Measurements from ENCODE around the gene APMAP.

APMAP gene
- total RNA-seq = 38.7 to 62.9 (median 49.0) reads per million in 3 donors

GRCh38 chr20:24992487-24993205 lies at the start of gene APMAP:
Gene APMAP (minus strand): TSS chr20:24992751. CDS start chr20:24992688, 63 bp downstream.
- Histone ChIP-seq H3K4me3 (ENCODE audit: insufficient read depth, low read depth, low read length, poor library complexity, severe bottlenecking) (peak within 1 kb of the TSS; percentile 87), H3K36me3 (ENCODE audit: control insufficient read depth, insufficient read depth, low read length) (no peaks in the 10 kb centered on the region), H3K27ac (ENCODE audit: insufficient read depth, low read length, poor library complexity, severe bottlenecking) (peak within 1 kb of the TSS; percentile 97), H3K4me1 (ENCODE audit: control insufficient read depth, insufficient read depth, low read length, poor library complexity, severe bottlenecking) (peaks cover 16% of the 10 kb centered on the region), H3K9me3 (ENCODE audit: control insufficient read depth, low read length) (no peaks in the 10 kb centered on the region), H3K27me3 (replicated peaks; ENCODE audit: control insufficient read depth, insufficient read depth, low read length, poor library complexity, severe bottlenecking) (no peaks in the 10 kb centered on the region)
- peak; percentile 90 to 93 (median 92) for DNase-seq

- Histone ChIP-seq H3K4me1 (ENCODE audit: control insufficient read depth, insufficient read depth, low read length, poor library complexity, severe bottlenecking) (peaks cover 27% of the 10 kb centered on the region), H3K36me3 (ENCODE audit: control insufficient read depth, insufficient read depth, low read length) (peaks cover 5% of the 10 kb centered on the region), H3K4me3 (ENCODE audit: insufficient read depth, low read depth, low read length, poor library complexity, severe bottlenecking) (no peak overlapping the region), H3K27me3 (replicated peaks; ENCODE audit: control insufficient read depth, insufficient read depth, low read length, poor library complexity, severe bottlenecking) (no peaks in the 10 kb centered on the region), H3K9me3 (ENCODE audit: control insufficient read depth, low read length) (no peaks in the 10 kb centered on the region), H3K27ac (ENCODE audit: insufficient read depth, low read length, poor library complexity, severe bottlenecking) (peak overlapping the region; percentile 64)
- no peak for DNase-seq
Measured at GRCh38 chr20:25041813-25042530, 49.4 kb upstream of the APMAP start.

- Histone ChIP-seq H3K9me3 (ENCODE audit: control insufficient read depth, low read length) (no peaks in the 10 kb centered on the region), H3K27me3 (replicated peaks; ENCODE audit: control insufficient read depth, insufficient read depth, low read length, poor library complexity, severe bottlenecking) (no peaks in the 10 kb centered on the region), H3K27ac (ENCODE audit: insufficient read depth, low read length, poor library complexity, severe bottlenecking) (no peak overlapping the region), H3K4me3 (ENCODE audit: insufficient read depth, low read depth, low read length, poor library complexity, severe bottlenecking) (no peak overlapping the region), H3K36me3 (ENCODE audit: control insufficient read depth, insufficient read depth, low read length) (no peaks in the 10 kb centered on the region), H3K4me1 (ENCODE audit: control insufficient read depth, insufficient read depth, low read length, poor library complexity, severe bottlenecking) (peaks cover 37% of the 10 kb centered on the region)
- DNase-seq = no peak
Measured at GRCh38 chr20:25040438-25040831, 47.9 kb upstream of the APMAP start.

- H3K9me3 ChIP-seq (ENCODE audit: control insufficient read depth, low read length) = no peaks in the 10 kb centered on the region
- no peaks in the 10 kb centered on the region for H3K36me3 ChIP-seq (ENCODE audit: control insufficient read depth, insufficient read depth, low read length)
- H3K4me1 ChIP-seq (ENCODE audit: control insufficient read depth, insufficient read depth, low read length, poor library complexity, severe bottlenecking) = peaks cover 37% of the 10 kb centered on the region
- DNase-seq = no peak
- H3K27me3 ChIP-seq (replicated peaks; ENCODE audit: control insufficient read depth, insufficient read depth, low read length, poor library complexity, severe bottlenecking) = no peaks in the 10 kb centered on the region
- H3K4me3 ChIP-seq (ENCODE audit: insufficient read depth, low read depth, low read length, poor library complexity, severe bottlenecking) = no peak overlapping the region
- H3K27ac ChIP-seq (ENCODE audit: insufficient read depth, low read length, poor library complexity, severe bottlenecking) = no peak overlapping the region
Measured at GRCh38 chr20:25039697-25040437, 47.3 kb upstream of the APMAP start.

- Histone ChIP-seq H3K36me3 (ENCODE audit: control insufficient read depth, insufficient read depth, low read length) (no peaks in the 10 kb centered on the region), H3K27me3 (replicated peaks; ENCODE audit: control insufficient read depth, insufficient read depth, low read length, poor library complexity, severe bottlenecking) (no peaks in the 10 kb centered on the region), H3K27ac (ENCODE audit: insufficient read depth, low read length, poor library complexity, severe bottlenecking) (no peak overlapping the region), H3K4me3 (ENCODE audit: insufficient read depth, low read depth, low read length, poor library complexity, severe bottlenecking) (no peak overlapping the region), H3K9me3 (ENCODE audit: control insufficient read depth, low read length) (no peaks in the 10 kb centered on the region), H3K4me1 (ENCODE audit: control insufficient read depth, insufficient read depth, low read length, poor library complexity, severe bottlenecking) (peaks cover 37% of the 10 kb centered on the region)
- no peak for DNase-seq
Measured at GRCh38 chr20:25038591-25039015, 46.1 kb upstream of the APMAP start.

GRCh38 chr20:25038103-25038410 lies 45.5 kb upstream of the APMAP start:
- no peaks in the 10 kb centered on the region for H3K36me3 ChIP-seq (ENCODE audit: control insufficient read depth, insufficient read depth, low read length)
- peaks cover 33% of the 10 kb centered on the region for H3K4me1 ChIP-seq (ENCODE audit: control insufficient read depth, insufficient read depth, low read length, poor library complexity, severe bottlenecking)
- no peak overlapping the region for H3K27ac ChIP-seq (ENCODE audit: insufficient read depth, low read length, poor library complexity, severe bottlenecking)
- H3K4me3 ChIP-seq (ENCODE audit: insufficient read depth, low read depth, low read length, poor library complexity, severe bottlenecking) = no peak overlapping the region
- no peak for DNase-seq
- H3K9me3 ChIP-seq (ENCODE audit: control insufficient read depth, low read length) = no peaks in the 10 kb centered on the region
- no peaks in the 10 kb centered on the region for H3K27me3 ChIP-seq (replicated peaks; ENCODE audit: control insufficient read depth, insufficient read depth, low read length, poor library complexity, severe bottlenecking)

GRCh38 chr20:25037288-25038102 lies 44.9 kb upstream of the APMAP start:
- peaks cover 28% of the 10 kb centered on the region for H3K4me1 ChIP-seq (ENCODE audit: control insufficient read depth, insufficient read depth, low read length, poor library complexity, severe bottlenecking)
- no peaks in the 10 kb centered on the region for H3K36me3 ChIP-seq (ENCODE audit: control insufficient read depth, insufficient read depth, low read length)
- no peaks in the 10 kb centered on the region for H3K27me3 ChIP-seq (replicated peaks; ENCODE audit: control insufficient read depth, insufficient read depth, low read length, poor library complexity, severe bottlenecking)
- H3K4me3 ChIP-seq (ENCODE audit: insufficient read depth, low read depth, low read length, poor library complexity, severe bottlenecking) = no peak overlapping the region
- H3K27ac ChIP-seq (ENCODE audit: insufficient read depth, low read length, poor library complexity, severe bottlenecking) = no peak overlapping the region
- H3K9me3 ChIP-seq (ENCODE audit: control insufficient read depth, low read length) = no peaks in the 10 kb centered on the region
- no peak for DNase-seq

- no peak for DNase-seq
- Histone ChIP-seq H3K36me3 (ENCODE audit: control insufficient read depth, insufficient read depth, low read length) (no peaks in the 10 kb centered on the region), H3K9me3 (ENCODE audit: control insufficient read depth, low read length) (no peaks in the 10 kb centered on the region), H3K4me1 (ENCODE audit: control insufficient read depth, insufficient read depth, low read length, poor library complexity, severe bottlenecking) (peaks cover 17% of the 10 kb centered on the region), H3K27ac (ENCODE audit: insufficient read depth, low read length, poor library complexity, severe bottlenecking) (no peak overlapping the region), H3K4me3 (ENCODE audit: insufficient read depth, low read depth, low read length, poor library complexity, severe bottlenecking) (no peak overlapping the region), H3K27me3 (replicated peaks; ENCODE audit: control insufficient read depth, insufficient read depth, low read length, poor library complexity, severe bottlenecking) (no peaks in the 10 kb centered on the region)
Measured at GRCh38 chr20:25036331-25036936, 43.9 kb upstream of the APMAP start.

- Histone ChIP-seq H3K36me3 (ENCODE audit: control insufficient read depth, insufficient read depth, low read length) (no peaks in the 10 kb centered on the region), H3K27ac (ENCODE audit: insufficient read depth, low read length, poor library complexity, severe bottlenecking) (no peak overlapping the region), H3K4me3 (ENCODE audit: insufficient read depth, low read depth, low read length, poor library complexity, severe bottlenecking) (no peak overlapping the region), H3K9me3 (ENCODE audit: control insufficient read depth, low read length) (no peaks in the 10 kb centered on the region), H3K4me1 (ENCODE audit: control insufficient read depth, insufficient read depth, low read length, poor library complexity, severe bottlenecking) (peaks cover 14% of the 10 kb centered on the region), H3K27me3 (replicated peaks; ENCODE audit: control insufficient read depth, insufficient read depth, low read length, poor library complexity, severe bottlenecking) (no peaks in the 10 kb centered on the region)
- DNase-seq = no peak
Measured at GRCh38 chr20:25035921-25036320, 43.4 kb upstream of the APMAP start.

Measured in effector memory CD4-positive, alpha-beta T cell (primary cell).